NCI-H2196 treated with DMSO at 0.1 percent for 48 hours (cell line): Measurements from ENCODE around the gene MYO5B.

Source experiments
- DNase-seq: peaks from one replicate; lab custom pipeline; 2025; ENCODE audit not compliant: unreplicated experiment; lab: John Stamatoyannopoulos, UW

Gene MYO5B

DNA sequence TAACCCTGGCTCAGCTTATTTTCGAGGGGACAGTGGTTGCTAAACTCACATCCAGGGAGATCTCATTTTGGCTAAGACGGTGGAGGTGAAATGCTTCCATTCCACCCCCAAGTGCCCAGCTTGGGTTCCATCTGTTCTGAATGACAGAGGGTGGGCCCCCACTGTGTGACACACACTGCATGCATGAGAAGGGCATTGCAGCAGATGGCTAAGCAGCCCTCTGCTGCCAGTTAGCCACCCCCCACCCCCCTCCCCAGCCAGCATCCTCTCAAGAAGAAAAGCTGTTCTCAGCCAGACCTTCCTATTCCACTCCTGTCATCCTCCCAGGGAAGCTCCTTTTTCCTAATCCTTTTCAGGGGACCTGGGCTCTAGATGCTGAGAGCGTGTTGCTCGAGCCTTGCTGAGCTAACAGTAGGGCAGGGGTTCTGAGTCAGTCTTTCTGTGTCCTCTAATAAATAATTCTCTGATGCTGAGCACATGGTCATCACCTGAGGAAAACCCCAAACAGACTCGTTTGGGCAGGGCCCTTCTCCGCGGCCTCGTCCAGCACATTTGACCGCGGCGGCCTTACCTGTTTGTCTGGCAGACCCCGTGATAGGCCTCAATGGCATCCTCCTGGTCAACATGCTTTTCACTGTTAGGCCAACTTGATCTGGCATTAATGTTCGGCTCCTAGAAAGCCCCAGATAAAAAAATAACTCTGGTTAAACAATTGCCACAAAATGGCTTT, 332.1 kb downstream of the MYO5B start:
- DNase-seq = no peak

DNA sequence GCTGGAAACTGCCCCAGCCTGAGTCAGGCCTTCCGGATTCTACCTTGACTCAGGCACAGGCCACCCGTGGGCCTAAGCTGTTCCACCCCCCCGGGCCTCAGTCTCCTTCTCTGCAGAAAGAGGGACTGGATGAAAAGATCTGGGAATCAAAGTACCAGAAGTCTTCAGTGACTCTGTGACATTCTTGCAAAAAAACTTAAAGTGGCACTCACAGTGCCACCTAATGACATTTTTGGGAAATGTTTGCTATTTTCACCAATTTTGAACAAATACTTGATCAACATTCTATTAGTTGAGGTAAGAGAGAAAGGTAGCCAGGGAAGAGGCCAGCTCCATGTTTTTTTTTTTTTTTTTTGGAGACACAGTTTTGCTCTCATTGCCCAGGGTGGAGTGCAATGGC, 333.3 kb downstream of the MYO5B start:
- no peak for DNase-seq

DNA sequence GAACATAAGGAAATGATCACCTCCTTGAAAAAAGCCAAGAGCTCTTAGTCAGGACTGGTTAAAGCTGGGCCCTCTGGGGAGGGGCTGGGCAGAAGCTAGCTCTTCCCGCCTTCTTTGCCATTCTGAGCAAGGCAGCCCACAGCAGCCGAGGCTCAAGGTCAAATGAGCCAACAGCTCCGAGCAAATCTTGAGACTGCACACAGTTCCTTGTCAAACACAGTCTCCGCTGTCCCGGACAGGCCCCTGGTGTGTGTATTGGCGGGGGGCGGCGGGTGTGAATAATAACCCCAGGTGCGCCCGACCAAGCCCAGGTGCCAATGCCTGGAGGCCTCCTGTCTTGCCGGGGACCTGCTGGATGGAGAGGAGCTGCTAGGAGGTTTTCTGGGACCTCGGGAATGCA, 335.2 kb downstream of the MYO5B start:
- DNase-seq = no peak

GRCh38 chr18:49859021-49859359, 336.0 kb downstream of the MYO5B start:
- DNase-seq = no peak

- DNase-seq = peak; percentile 53
Measured at GRCh38 chr18:49858309-49859020, 336.5 kb downstream of the MYO5B start.

- DNase-seq = no peak
Measured at GRCh38 chr18:49857708-49858107, 337.2 kb downstream of the MYO5B start.

DNA sequence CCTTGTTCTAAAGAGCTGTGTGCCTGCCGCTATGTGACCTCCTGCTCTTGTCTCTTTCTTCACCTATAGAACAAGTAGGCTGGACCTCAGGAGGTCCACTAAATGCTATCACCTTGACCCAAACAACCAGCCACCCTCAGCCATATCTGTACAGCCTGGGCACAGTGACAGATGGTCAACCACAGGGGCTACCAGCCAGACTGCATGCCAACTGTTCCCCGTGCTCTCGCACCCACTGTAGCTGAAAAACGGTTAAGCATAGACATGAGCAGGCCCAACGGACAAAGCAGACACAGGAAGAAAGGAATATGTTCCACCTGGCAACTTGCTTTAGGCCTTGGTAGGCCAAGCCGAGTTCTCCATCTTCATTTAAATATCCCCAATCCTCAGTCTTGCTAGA, 338.5 kb downstream of the MYO5B start:
- no peak for DNase-seq

GRCh38 chr18:49855711-49856415, 339.1 kb downstream of the MYO5B start:
- DNase-seq = no peak

DNA sequence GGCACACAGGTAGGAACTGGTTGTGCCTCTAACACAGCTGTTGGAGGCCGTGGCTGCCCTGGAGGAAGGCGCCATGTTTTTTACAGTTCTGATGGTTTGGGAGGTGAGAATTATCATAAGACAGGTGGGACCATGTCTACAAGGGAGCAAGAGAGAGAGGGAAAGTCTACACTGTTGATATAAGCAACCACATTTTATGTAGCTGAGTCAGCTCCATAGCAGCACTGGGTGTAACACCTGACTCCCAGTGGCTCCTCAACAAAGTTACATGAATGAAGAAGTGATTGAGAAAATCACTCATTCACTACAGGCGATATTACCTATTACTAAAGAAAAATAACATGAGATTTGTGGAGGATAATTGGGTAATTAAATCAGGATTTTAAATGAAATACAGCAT, 340.3 kb downstream of the MYO5B start:
- no peak for DNase-seq

GRCh38 chr18:49853436-49853835, 341.5 kb downstream of the MYO5B start:
- DNase-seq = no peak

DNA sequence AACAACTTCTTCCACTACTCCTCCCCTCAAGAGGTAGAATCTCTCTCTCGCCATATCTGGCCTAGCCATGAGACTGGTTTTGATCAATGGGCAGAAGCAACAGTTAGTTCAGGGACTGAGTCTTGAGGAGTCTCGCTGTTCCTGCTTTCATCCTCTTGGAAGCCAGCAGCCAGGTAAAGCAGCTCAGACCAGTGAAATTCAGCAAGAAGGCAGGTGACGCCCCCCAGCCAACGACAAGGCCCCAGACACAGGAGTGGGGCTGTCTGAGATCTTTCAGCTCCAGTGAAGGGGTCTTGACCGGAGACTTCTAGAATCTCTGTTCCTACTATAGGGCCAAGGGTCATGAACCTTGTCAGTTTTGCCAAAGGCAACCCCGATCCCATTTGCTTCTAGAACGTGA, 341.9 kb downstream of the MYO5B start:
- DNase-seq = no peak

GRCh38 chr18:49851624-49852023, 343.3 kb downstream of the MYO5B start:
- no peak for DNase-seq

DNA sequence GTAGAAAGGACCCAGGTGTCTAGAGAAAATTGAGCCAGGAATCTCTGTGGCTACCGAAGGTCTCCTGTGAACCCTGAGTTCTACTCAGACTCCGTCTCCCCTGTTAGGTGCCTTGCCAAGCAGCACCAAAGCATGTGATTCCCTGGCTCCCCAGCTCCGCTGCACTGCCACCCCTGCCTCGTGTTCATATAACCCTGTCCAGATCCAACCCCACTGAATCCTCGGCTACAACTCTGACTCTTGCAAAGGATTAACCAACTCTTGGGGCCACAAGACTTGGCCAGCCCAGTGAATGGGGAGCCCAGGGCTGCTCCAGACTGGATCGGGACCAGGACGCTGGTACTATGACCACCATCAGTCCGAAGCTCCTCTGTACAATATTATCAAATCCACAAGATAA, 344.3 kb downstream of the MYO5B start:
- DNase-seq = no peak

- DNase-seq = peak; percentile 96
Measured at GRCh38 chr18:49849331-49850217, 345.4 kb downstream of the MYO5B start.

- no peak for DNase-seq
Measured at GRCh38 chr18:49848115-49848514, 346.8 kb downstream of the MYO5B start.

GRCh38 chr18:49847524-49847923, 347.4 kb downstream of the MYO5B start:
- DNase-seq = no peak

DNA sequence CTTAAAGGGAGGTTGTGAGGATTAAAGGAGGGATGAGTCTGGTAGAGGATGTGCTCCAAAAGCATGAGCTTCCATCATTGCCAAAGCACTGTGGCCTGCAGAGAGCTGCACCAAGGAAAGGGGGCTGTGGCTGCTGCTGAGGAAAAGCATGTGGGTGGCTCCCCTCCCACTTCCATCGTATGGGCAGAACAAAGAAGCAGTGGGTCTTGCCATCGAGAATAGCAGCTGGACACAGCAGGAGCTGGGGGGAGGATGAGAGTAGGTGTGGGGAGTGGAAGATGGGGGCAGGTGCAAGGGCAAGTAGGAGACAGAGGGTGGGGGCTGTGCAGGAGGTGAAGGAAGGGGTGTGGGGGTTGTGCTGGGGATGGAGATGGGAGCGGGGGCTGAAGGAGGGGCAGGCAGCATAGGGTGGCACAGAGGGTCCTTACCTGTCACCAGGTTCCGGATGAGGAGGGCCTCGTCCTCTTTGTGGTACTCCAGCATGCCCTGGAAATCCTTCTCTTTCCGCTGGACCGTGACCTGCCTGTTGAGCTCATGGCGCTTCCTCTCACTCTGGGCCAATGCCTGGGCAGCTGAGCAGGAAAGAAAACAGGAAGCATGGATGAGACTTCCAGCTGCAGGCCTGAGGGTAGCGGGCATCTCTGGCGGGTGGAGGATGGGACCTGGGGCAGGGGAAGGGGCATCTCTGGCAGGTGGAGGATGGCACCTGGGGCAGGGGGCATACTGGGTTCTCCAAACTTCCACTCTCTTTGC, 348.1 kb downstream of the MYO5B start:
- no peak for DNase-seq

DNA sequence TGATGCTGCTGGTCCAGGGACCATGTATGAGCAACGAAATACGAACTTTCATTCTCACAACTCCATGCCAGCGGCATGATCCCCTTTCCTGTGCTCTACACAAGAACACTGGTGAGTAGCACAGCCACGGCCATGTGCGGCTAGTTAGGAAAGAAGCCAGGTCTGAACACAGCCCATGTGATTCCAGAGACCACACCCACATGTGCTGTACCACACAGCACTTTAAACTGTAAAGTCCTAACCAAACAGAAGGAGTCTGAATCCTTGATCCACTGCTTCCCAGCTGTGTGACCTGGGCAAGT, 348.6 kb downstream of the MYO5B start:
- DNase-seq = no peak

DNA sequence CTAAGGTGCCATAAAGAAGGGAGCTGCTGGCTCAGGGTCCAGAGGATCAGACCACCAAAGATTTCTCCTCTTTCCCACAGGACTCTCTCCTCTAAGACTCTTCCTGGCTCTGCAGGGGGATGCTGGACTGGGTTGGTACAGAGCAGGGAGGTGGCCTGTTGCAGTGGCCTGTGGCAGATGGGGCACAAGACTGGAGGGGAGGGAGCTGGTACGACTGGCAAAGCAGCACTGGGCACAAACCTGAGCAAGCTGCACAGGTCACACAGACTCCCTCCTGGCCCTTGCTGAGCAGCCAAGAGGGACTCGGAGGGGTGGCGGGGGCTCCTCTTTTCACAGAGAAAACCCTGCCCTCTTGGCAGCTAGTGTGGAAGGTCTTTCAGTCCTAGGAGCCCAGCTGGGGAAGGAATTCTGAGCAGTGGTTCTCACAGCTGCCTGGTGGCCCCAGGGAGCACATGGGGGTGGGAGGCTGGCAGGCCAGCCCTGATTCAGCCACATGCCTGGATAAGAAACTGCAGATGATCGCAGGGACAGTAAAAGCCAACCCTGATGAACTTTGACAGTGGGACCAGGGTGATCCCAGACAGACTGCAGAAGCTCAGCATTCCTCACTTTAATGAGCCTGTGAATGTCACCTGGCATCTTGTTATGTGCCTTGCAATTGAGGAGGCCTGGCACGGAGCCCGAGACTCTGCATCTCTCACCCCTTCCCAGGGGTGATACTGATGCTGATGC, 349.2 kb downstream of the MYO5B start:
- no peak for DNase-seq

DNA sequence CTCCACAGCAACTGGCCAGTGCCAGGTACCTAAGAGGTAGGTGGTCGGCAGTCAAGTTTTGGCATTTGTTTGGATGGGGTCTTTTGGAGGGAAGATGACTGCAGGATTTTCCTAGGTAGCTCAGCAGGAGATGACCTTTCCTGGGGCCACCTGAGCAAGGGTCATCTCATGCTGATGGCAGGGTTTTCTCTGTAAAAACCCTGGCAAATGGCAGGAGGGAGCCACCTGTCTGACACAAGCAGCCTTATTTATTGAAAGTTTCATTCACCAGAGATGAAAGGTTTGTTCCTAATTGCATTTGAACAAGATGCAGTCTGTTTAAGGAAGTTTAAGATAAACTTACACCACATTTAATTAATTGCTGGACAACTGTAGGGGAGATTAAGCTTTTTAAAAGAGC, 350.0 kb downstream of the MYO5B start:
- DNase-seq = no peak
